HCT116 (cell line): Measurements from ENCODE around the gene PLA2R1. TPM values are rescaled to one million over a fixed set of nuclear protein-coding genes. Genes with fewer than 3 reads are reported as not detected.
"Not testable (repeated sequence)": the region's sequence is repeated elsewhere in the genome, so short reads cannot be mapped to it uniquely, and the experiment has no call there.

ENCODE experiments used
- ATAC-seq: fragments of 200-7000 bp; cut with Tn5 transposase; 2 replicates; pipeline ENCODE4 v1.9.1; 2020; ENCODE audit warnings: mild to moderate bottlenecking, moderate library complexity
- BruUV-seq: library from RNA; stranded (reverse); fragments of 400-500 nt; replicated peaks from 2 replicates; lab custom pipeline; 2021; lab: Mats Ljungman, UMichigan
- CTCF ChIA-PET: fragments of 300-600 bp; sonication (Branson Sonifier 250); formaldehyde crosslinking; loops from one replicate; lab custom pipeline; 2021; ENCODE audit warnings: antibody characterized with exemption; lab: Charles Lee
- POLR2A ChIA-PET: fragments of 300-600, 350-600 bp; sonication (Branson Sonifier 250); formaldehyde crosslinking; loops from one replicate; lab custom pipeline; 2021; ENCODE audit warnings: antibody characterized with exemption; lab: Charles Lee
- RAD21 ChIA-PET, 2 experiments: fragments of 300-600 bp; sonication (Branson Sonifier 250); formaldehyde crosslinking; loops; one replicate each; lab custom pipeline; 2023; ENCODE audit warnings: low total read pairs in 2 of 2; ENCODE audit not compliant: uncharacterized antibody in 2 of 2, unreplicated experiment in 2 of 2, low non-redundant PET in 1 of 2; lab: Charles Lee
- DNase-seq: peaks from one replicate; pipeline ENCODE4 v3.0.0-alpha.2; 2010; ENCODE audit warnings: low read depth, low spot score
- H2AFZ ChIP-seq: fragments of 200-600 bp; shearing (Covaris generic), sonication (generic); 2 replicates; pipeline ENCODE4 v1.6.1; 2017; ENCODE audit warnings: low read depth, mixed run types, mixed read lengths, antibody characterized with exemption, low read length; ENCODE audit not compliant: poor library complexity, severe bottlenecking
- H3K27ac ChIP-seq: 2 replicates; pipeline ENCODE4 v1.5.1; 2012; ENCODE audit warnings: low read depth, low read length
- H3K27me3 ChIP-seq: fragments of 200-600 bp; sonication (generic); 2 replicates; pipeline ENCODE4 v1.6.1; 2016; ENCODE audit warnings: mixed run types, low read length, mixed read lengths; ENCODE audit not compliant: insufficient read depth
- H3K36me3 ChIP-seq, 2 experiments: fragments of 200-500 bp in 1 of 2; fragments of 200-600 bp in 1 of 2; sonication (Bioruptor generic) in 1 of 2; sonication (generic) in 1 of 2; 2 replicates each; pipeline versions ENCODE4 v1.5.1 to v1.6.1; 2014 to 2016; ENCODE audit warnings: low read length in 2 of 2, inconsistent platforms in 1 of 2, mixed read lengths in 1 of 2, mixed run types in 1 of 2; ENCODE audit not compliant: insufficient read depth in 2 of 2, control insufficient read depth in 1 of 2
- H3K4me1 ChIP-seq, 2 experiments: fragments of 200-600 bp in 1 of 2; sonication (generic) in 1 of 2; 2 replicates each; pipeline versions ENCODE4 v1.5.1 to v1.6.1; 2012 to 2017; ENCODE audit warnings: low read length in 2 of 2, inconsistent platforms in 1 of 2, mild to moderate bottlenecking in 1 of 2, mixed read lengths in 1 of 2, mixed run types in 1 of 2, moderate library complexity in 1 of 2; ENCODE audit not compliant: insufficient read depth in 2 of 2, control insufficient read depth in 1 of 2
- H3K4me2 ChIP-seq: fragments of 200-600 bp; sonication (generic); 2 replicates; pipeline ENCODE4 v1.6.1; 2017; ENCODE audit warnings: mixed run types, low read length, mixed read lengths
- H3K4me3 ChIP-seq, 2 experiments: fragments of 200-600 bp in 1 of 2; sonication (generic) in 1 of 2; replicated peaks in 1 of 2; 2 replicates each; pipeline ENCODE4 v1.5.1; 2011 to 2016; ENCODE audit warnings: low read length in 2 of 2, control low read depth in 1 of 2, low read depth in 1 of 2, mild to moderate bottlenecking in 1 of 2, mixed read lengths in 1 of 2, mixed run types in 1 of 2
- H3K79me2 ChIP-seq: fragments of 200-600 bp; sonication (generic); 2 replicates; pipeline ENCODE4 v1.6.1; 2017; ENCODE audit warnings: mild to moderate bottlenecking, mixed run types, low read length, moderate library complexity, mixed read lengths; ENCODE audit not compliant: insufficient read depth
- H3K9ac ChIP-seq: fragments of 200-600 bp; sonication (generic); 2 replicates; pipeline ENCODE4 v1.6.1; 2016; ENCODE audit warnings: low read length, mixed read lengths
- H3K9me2 ChIP-seq: fragments of 200-600 bp; sonication (generic), shearing (Covaris generic); 2 replicates; pipeline ENCODE4 v1.6.1; 2017; ENCODE audit warnings: mixed run types, mild to moderate bottlenecking, moderate library complexity; ENCODE audit not compliant: insufficient read depth
- H3K9me3 ChIP-seq, 2 experiments: fragments of 200-500 bp in 1 of 2; fragments of 200-600 bp in 1 of 2; sonication (Bioruptor generic) in 1 of 2; sonication (generic) in 1 of 2; 2 replicates each; pipeline ENCODE4 v1.6.1; 2014 to 2017; ENCODE audit warnings: low read length in 2 of 2, mixed read lengths in 2 of 2, inconsistent platforms in 1 of 2, low read depth in 1 of 2, mild to moderate bottlenecking in 1 of 2, mixed run types in 1 of 2, moderate library complexity in 1 of 2; ENCODE audit not compliant: control insufficient read depth in 1 of 2, insufficient read depth in 1 of 2
- H4K20me1 ChIP-seq: fragments of 200-600 bp; sonication (generic), shearing (Covaris generic); 2 replicates; pipeline ENCODE4 v1.6.1; 2017; ENCODE audit warnings: mixed run types, mild to moderate bottlenecking, moderate library complexity; ENCODE audit not compliant: insufficient read depth
- CBX3 ChIP-seq: IDR thresholded peaks from 2 replicates; pipeline ENCODE4 v1.6.1; 2012; ENCODE audit warnings: low read depth
- ELF1 ChIP-seq: IDR thresholded peaks from 2 replicates; pipeline ENCODE4 v1.6.1; 2012; ENCODE audit warnings: low read depth, borderline replicate concordance
- FOSL1 ChIP-seq: IDR thresholded peaks from 2 replicates; pipeline ENCODE4 v1.6.1; 2012; ENCODE audit warnings: low read depth
- POLR2A ChIP-seq: IDR thresholded peaks from 2 replicates; pipeline ENCODE4 v1.7.0; 2011; ENCODE audit warnings: borderline replicate concordance; ENCODE audit not compliant: insufficient read depth, insufficient read length; ENCODE audit errors: extremely low read depth
- SIN3A ChIP-seq: IDR thresholded peaks from 2 replicates; pipeline ENCODE4 v1.6.1; 2012; ENCODE audit warnings: low read depth
- SP1 ChIP-seq: IDR thresholded peaks from 2 replicates; pipeline ENCODE4 v1.6.1; 2012; ENCODE audit warnings: low read depth
- TCF7L2 ChIP-seq: IDR thresholded peaks from 2 replicates; pipeline ENCODE4 v1.7.0; 2011; ENCODE audit warnings: borderline replicate concordance, inconsistent platforms; ENCODE audit not compliant: insufficient read depth, insufficient read length; ENCODE audit errors: extremely low read depth
- intact Hi-C: fragments of 100-400 bp; cut with micrococcal nuclease; formaldehyde crosslinking; loops from 2 replicates; pipeline ENCODE4 v1.10.0; 2022
- total RNA-seq: library from RNA; stranded (reverse); gene quantifications from one replicate; pipeline ENCODE4 v1.2.1, GENCODE V29; 2021; ENCODE audit not compliant: unreplicated experiment
- TF ChIP-seq, protein P1 (sequence below): IDR thresholded peaks from 2 replicates; pipeline ENCODE4 v1.6.1; 2012

The PLA2R1 gene
- total RNA-seq, 1 experiment from 2014 or later, result 0.34 TPM

DNA sequence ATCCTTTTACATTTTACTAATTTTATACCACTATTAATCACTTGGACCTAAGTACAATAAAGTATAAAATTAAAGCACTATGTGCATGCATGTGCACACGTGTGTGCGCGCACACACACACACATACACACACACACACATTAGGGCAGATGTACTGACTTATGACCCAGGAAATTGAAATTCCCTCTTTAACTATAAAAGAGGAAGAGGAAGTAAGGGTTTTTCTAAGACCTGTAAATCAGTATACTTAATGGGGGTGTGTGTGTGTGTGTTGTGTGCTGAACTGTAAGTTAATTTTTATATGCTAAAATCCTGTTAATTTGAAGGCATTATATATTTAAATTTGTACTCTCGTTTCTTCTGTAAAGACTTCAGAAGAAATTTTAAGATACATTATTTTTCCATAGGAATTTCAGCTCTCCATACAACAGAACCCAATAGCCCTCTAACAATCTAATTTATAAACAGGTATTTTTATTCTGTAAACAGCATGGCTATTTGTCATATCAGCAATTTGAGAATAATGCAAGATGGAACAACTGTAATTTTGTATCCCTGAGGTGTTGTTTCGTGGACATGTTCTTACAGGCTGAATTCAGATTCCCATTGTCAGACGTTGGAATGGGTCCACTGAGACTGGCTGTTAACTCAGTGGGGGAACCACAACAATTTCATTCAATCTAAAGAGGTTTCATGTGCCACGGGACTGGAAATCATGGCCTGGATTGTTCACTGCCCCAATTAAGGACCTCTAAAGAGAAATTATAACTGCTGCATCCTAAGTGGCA is 90.9 kb downstream of the PLA2R1 start (continued):
- no peak for TF ChIP-seq POLR2A
- no peak for TF ChIP-seq FOSL1
- no peak for TF ChIP-seq TCF7L2
- TF ChIP-seq SIN3A, result no peak
- no peak for TF ChIP-seq CBX3
- no peak for TF ChIP-seq SP1
- TF ChIP-seq ELF1, result no peak
- TF ChIP-seq, protein P1, sequence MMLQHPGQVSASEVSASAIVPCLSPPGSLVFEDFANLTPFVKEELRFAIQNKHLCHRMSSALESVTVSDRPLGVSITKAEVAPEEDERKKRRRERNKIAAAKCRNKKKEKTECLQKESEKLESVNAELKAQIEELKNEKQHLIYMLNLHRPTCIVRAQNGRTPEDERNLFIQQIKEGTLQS, result no peak

DNA sequence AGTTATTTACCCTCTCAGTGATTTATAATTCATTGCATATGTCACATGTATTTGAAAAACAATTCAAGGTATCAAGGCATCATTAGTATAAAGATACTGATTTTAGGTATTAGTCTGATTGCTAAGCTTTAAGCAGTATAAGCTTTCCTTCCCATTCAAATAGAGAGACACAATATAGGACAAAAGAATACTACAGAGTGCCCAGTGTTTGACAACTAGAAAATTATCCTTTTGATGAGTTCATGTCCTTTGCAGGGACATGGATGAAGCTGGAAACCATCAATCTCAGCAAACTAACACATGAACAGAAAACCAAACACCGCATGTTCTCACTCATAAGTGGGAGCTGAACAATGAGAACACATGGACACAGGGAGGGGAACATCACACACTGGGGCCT is 91.9 kb downstream of the PLA2R1 start:
- CTCF ChIA-PET, H3K4me1 ChIP-seq, ATAC-seq, H3K9me3 ChIP-seq, H3K79me2 ChIP-seq, RAD21 ChIA-PET, H4K20me1 ChIP-seq, H3K4me2 ChIP-seq, H3K36me3 ChIP-seq, intact Hi-C loops, H3K4me3 ChIP-seq, DNase-seq, POLR2A ChIA-PET, BruUV-seq, H3K27me3 ChIP-seq, H2AFZ ChIP-seq, H3K9ac ChIP-seq, H3K9me2 ChIP-seq, H3K27ac ChIP-seq: not testable (repeated sequence)
